C4-2B (cell line): ENCODE results near the gene GALNT16.
"Not testable (repeated sequence)": the region's sequence is repeated elsewhere in the genome, so short reads cannot be mapped to it uniquely, and the experiment has no call there.

Source experiments
- ZFX ChIP-seq: fragments of 450-650 bp; IDR thresholded peaks from 2 replicates; pipeline ENCODE4 v1.6.1; 2017
- TF ChIP-seq, protein P1 (sequence below): fragments of 450-650 bp; conservative IDR thresholded peaks from 2 replicates; pipeline ENCODE4 v1.5.1; 2017; ENCODE audit warnings: mild to moderate bottlenecking

DNA sequence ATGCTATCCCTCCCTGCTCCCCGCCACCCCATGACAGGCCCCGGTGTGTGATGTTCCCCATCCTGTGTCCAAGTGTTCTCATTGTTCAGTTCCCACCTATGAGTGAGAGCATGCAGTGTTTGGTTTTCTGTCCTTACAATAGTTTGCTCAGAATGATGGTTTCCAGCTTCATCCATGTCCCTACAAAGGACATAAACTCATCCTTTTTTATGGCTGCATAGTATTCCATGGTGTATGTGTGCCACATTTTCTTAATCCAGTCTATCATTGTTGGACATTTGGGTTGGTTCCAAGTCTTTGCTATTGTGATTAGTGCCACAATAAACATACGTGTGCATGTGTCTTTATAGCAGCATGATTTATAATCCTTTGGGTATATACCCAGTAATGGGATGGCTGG is 17.4 kb downstream of the GALNT16 start:
- TF ChIP-seq, protein P1, sequence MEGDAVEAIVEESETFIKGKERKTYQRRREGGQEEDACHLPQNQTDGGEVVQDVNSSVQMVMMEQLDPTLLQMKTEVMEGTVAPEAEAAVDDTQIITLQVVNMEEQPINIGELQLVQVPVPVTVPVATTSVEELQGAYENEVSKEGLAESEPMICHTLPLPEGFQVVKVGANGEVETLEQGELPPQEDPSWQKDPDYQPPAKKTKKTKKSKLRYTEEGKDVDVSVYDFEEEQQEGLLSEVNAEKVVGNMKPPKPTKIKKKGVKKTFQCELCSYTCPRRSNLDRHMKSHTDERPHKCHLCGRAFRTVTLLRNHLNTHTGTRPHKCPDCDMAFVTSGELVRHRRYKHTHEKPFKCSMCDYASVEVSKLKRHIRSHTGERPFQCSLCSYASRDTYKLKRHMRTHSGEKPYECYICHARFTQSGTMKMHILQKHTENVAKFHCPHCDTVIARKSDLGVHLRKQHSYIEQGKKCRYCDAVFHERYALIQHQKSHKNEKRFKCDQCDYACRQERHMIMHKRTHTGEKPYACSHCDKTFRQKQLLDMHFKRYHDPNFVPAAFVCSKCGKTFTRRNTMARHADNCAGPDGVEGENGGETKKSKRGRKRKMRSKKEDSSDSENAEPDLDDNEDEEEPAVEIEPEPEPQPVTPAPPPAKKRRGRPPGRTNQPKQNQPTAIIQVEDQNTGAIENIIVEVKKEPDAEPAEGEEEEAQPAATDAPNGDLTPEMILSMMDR = not testable (repeated sequence)
- not testable (repeated sequence) for TF ChIP-seq ZFX
